Stomach (tissue), 9 donors: ENCODE measurements around the gene RNF175. TPM values are rescaled to one million over a fixed set of nuclear protein-coding genes. Genes with fewer than 3 reads are reported as not detected.

ENCODE experiments used
- DNase-seq, 2 donors: peaks; one replicate each; pipeline versions ENCODE4 v3.0.0 to v3.0.0-alpha.2; 2013 to 2019
- H3K27ac ChIP-seq, 5 donors: fragments of 200-600 bp in 4 of 5; sonication (generic) in 4 of 5; one replicate each; pipeline ENCODE4 v1.5.1; 2013 to 2019; ENCODE audit warnings: mild to moderate bottlenecking in 1 of 5, moderate library complexity in 1 of 5
- H3K27me3 ChIP-seq, 3 donors: fragments of 200-600 bp; sonication (generic); one replicate each; pipeline ENCODE4 v1.5.1; 2017 to 2019; ENCODE audit warnings: mixed run types in 1 of 3
- H3K36me3 ChIP-seq, 4 donors: fragments of 200-600 bp; sonication (generic); 1 replicate in 3 of 4; 2 replicates in 1 of 4; pipeline ENCODE4 v1.5.1; 2016 to 2019
- H3K4me1 ChIP-seq, 4 donors: fragments of 200-600 bp; sonication (generic); one replicate each; pipeline ENCODE4 v1.5.1; 2016 to 2019
- H3K4me3 ChIP-seq, 4 donors: fragments of 200-600 bp; sonication (generic) in 3 of 4; one replicate each; pipeline ENCODE4 v1.5.1; 2016 to 2019; ENCODE audit warnings: mild to moderate bottlenecking in 1 of 4
- H3K9me3 ChIP-seq, 4 donors: fragments of 200-600 bp; sonication (generic); one replicate each; pipeline ENCODE4 v1.5.1; 2016 to 2019
- EP300 ChIP-seq: sonication (generic); formaldehyde crosslinking; IDR thresholded peaks from one replicate; pipeline ENCODE4 v1.6.1; 2017; ENCODE audit warnings: antibody characterized with exemption
- POLR2A ChIP-seq, 4 donors: fragments of 450-650 bp; IDR thresholded peaks; one replicate each; pipeline ENCODE4 v1.6.1; 2016; ENCODE audit warnings: antibody characterized with exemption in 4 of 4, control low read depth in 2 of 4, mild to moderate bottlenecking in 1 of 4, moderate library complexity in 1 of 4
- POLR2AphosphoS5 ChIP-seq, 3 donors: sonication (generic); formaldehyde crosslinking; IDR thresholded peaks; one replicate each; pipeline ENCODE4 v1.6.1; 2016; ENCODE audit warnings: antibody characterized with exemption in 3 of 3
- WGBS, 5 donors: extraction: QIAGEN DNeasy Blood & Tissue Kit in 3 of 5; methylation state at CpG; one replicate each; pipeline versions ENCODE4 v1.1.5 to v1.1.7; 2013 to 2018; 5-methylcytosine and 5-hydroxymethylcytosine counted together
- intact Hi-C: fragments of 100-400 bp; cut with DNase I; formaldehyde crosslinking; loops from one replicate; pipeline ENCODE4 v1.15.1; 2023; ENCODE audit warnings: low total_unique reads
- polyA plus RNA-seq, 3 donors: library from polyadenylated mRNA; stranded (reverse); fragments of 200-250 nt; gene quantifications; one replicate each; pipeline ENCODE4 v1.2.3, GENCODE V29; 2013
- total RNA-seq, 5 donors: library from RNA; depleted of rRNA; stranded (reverse); fragments of >200 nt; gene quantifications; one replicate each; pipeline versions ENCODE4 v1.1.0 to v1.2.3, GENCODE V29; 2014 to 2016
- TF ChIP-seq, protein P1 (sequence below), 7 experiments: fragments of 450-650 bp in 4 of 7; fragments of 200-600 bp in 3 of 7; sonication (generic) in 3 of 7; IDR thresholded peaks; one replicate each; pipeline ENCODE4 v1.5.1; 2016 to 2019; ENCODE audit warnings: antibody characterized with exemption in 7 of 7, control low read depth in 2 of 7, mild to moderate bottlenecking in 1 of 7
- donor health status: healthy with polysubstance abuse.
- donor health status: Bipolar disorder and iron deficiency.
- donor health status: healthy.

The RNF175 gene
- total and polyA plus RNA-seq, 8 donors = 1.3 TPM; not detected in 7

DNA sequence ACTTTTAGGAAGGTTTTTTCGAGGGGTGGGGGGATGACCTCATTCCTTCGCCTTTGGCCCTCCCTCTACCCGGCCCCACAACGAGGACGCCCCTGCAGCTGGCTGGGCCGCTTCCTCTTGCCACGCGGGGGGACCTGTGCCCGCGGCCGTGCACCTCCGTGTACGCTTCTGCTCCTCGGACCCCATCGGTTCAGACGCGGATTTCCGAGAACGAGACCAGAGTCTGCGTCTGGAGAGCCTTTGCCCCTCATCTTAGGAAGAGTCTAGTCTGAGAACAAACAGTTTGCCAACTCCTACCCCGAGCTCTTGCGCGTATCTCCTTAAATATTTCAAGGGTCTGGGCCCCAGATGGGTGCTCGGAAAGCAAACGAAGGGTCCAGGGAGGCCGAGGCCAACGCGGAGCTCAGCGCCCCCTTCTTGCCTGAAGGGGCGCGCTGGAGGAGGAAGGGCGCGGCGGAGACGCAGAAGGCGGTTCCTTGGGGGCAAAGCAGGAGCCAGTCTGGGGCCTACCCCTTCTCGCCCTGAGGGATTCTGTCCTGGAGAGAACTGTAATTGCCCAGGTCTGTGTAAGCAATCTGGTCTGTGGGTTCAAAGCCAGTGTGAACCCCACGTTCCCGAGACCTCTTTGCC is 32.9 kb upstream of the RNF175 start:
- Histone ChIP-seq H3K4me1 (peaks cover 28 to 50% (median 41%) of the 10 kb centered on the region in 4 donors), H3K9me3 (no peaks in the 10 kb centered on the region), H3K36me3 (no peaks in the 10 kb centered on the region), H3K4me3 (peak overlapping the region; percentile 15 to 35 (median 22)), H3K27ac (no peak overlapping the region), H3K27me3 (peaks cover 23 to 96% (median 59%) of the 10 kb centered on the region in 3 donors)
- DNase-seq = no peak
- WGBS, 5 donors = 13 to 23% (median 18%) methylated on average over 34 to 39 of the region's 39 CpGs
- intact Hi-C loops = no loop called here
- TF ChIP-seq POLR2AphosphoS5 (IDR thresholded peaks at IDR 0.05) (no peak), EP300 (no peak), POLR2A (IDR thresholded peaks at IDR 0.05) (no peak)
- TF ChIP-seq, protein P1, sequence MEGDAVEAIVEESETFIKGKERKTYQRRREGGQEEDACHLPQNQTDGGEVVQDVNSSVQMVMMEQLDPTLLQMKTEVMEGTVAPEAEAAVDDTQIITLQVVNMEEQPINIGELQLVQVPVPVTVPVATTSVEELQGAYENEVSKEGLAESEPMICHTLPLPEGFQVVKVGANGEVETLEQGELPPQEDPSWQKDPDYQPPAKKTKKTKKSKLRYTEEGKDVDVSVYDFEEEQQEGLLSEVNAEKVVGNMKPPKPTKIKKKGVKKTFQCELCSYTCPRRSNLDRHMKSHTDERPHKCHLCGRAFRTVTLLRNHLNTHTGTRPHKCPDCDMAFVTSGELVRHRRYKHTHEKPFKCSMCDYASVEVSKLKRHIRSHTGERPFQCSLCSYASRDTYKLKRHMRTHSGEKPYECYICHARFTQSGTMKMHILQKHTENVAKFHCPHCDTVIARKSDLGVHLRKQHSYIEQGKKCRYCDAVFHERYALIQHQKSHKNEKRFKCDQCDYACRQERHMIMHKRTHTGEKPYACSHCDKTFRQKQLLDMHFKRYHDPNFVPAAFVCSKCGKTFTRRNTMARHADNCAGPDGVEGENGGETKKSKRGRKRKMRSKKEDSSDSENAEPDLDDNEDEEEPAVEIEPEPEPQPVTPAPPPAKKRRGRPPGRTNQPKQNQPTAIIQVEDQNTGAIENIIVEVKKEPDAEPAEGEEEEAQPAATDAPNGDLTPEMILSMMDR (IDR thresholded peaks at IDR 0.05) = no peak

DNA sequence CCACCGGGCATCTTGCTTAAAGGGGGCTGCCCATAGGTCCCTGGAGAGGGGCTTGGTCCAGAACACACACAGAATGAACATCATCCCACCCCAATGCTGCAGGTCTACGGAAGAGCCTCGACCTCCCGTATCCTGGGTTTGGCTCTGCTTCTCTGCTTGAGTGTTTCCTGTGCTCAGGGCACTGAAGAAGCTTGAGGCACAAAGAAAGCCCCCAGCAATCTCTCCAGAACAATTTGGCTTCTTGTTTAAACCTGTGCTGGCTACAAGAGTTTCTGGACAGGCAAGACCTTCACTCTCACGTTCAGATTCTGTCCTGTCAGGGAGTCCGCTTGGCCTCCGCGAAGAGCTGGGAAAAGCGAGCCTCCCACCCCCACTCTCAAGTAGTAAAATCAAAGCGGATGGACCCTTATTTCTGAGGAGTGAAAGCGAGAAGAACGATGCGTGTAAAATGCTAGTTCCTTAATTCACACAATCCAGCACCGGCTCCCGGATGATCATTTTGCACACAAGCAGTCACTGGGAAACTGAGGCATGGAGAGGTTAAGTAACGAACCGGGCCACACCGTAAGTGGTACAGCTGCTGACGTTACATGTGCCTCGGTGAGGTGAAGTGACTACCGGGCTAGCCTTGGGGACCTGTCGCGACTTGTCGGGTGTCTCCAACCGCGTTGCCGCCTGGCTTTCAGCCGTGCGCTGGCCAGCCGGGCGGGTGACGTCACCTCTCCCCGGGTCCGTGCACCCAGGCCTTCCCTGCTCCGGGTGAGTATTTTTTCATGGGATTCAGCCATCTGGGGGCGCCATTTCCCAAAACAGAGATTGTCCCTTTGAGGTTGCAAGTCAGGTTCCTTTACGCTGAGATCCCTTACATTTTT is 32.2 kb upstream of the RNF175 start:
- TF ChIP-seq, protein P1 (IDR thresholded peaks at IDR 0.05) = no peak
- TF ChIP-seq POLR2AphosphoS5 (IDR thresholded peaks at IDR 0.05) (no peak), POLR2A (IDR thresholded peaks at IDR 0.05) (no peak), EP300 (no peak)
- WGBS, 5 donors = 6 to 9% (median 8%) methylated on average over 37 of the region's 37 CpGs
- Histone ChIP-seq H3K4me3 (peak overlapping the region; percentile 15 to 35 (median 22)), H3K9me3 (no peaks in the 10 kb centered on the region), H3K36me3 (no peaks in the 10 kb centered on the region), H3K4me1 (peaks cover 28 to 50% (median 41%) of the 10 kb centered on the region in 4 donors), H3K27ac (no peak overlapping the region), H3K27me3 (peaks cover 23 to 97% (median 67%) of the 10 kb centered on the region in 3 donors)
- peak in 1 of 2 donors; percentile 86 for DNase-seq
- intact Hi-C loops = no loop called here

DNA sequence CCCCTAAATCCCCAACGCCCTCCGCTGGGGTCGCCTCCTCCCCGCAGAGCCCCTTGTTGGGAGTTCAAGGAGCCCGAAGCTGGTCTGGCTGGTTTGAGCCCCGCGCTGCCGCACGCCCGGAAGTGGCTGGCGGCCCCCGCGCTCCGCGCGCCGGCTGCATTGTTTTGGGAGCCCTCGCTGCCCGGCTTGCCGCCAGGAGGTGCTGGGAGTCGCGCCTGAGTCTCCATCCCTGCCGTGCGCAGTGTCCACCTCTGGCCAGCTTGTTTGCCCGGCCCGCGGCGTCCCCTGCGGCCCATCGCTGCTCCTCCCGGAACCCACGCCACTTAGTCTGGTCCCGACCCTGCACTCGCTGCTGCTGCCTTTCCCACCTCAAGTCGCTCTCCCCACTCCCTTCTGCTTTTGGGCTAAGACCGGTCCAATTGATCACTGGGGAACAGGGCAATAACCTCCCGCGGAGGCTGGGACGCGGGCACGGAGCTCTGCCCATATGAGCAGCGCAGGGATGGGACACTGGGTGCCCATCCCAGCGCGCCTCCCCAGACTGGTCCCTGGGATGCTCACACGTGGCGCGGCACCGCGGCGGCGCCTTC is 31.2 kb upstream of the RNF175 start:
- Histone ChIP-seq H3K4me1 (peaks cover 28 to 50% (median 41%) of the 10 kb centered on the region in 4 donors), H3K27me3 (peaks cover 23 to 99% (median 74%) of the 10 kb centered on the region in 3 donors), H3K27ac (no peak overlapping the region), H3K36me3 (no peaks in the 10 kb centered on the region), H3K9me3 (no peaks in the 10 kb centered on the region), H3K4me3 (peak overlapping the region; percentile 14 to 39 (median 30))
- TF ChIP-seq EP300 (no peak), POLR2AphosphoS5 (IDR thresholded peaks at IDR 0.05) (no peak), POLR2A (IDR thresholded peaks at IDR 0.05) (no peak)
- TF ChIP-seq, protein P1 (IDR thresholded peaks at IDR 0.05) = no peak
- DNase-seq = peak in 1 of 2 donors; percentile 73
- intact Hi-C loops = no loop called here
- WGBS, 5 donors = 2 to 6% (median 5%) methylated on average over 28 to 51 of the region's 51 CpGs

DNA sequence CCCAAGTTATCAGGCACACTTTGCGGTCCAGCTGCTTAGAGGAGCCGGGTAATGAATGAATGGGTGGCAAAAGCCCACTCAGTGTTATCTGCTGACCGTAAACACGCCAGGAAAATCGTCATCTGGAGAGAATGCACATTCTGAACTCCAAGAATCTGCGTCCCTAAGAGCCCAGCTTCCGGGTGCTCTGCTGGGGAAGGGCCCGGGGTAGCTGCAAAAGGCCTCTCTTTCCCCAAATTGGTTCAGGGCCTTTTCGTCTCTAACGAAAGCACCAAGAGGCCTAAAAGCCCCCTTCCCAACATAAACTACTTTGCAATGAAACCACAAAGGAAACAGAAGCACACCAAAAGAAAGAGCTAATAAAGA is 30.7 kb upstream of the RNF175 start:
- no peak for DNase-seq
- WGBS, 5 donors = 37 to 50% (median 40%) methylated on average over 10 of the region's 10 CpGs
- Histone ChIP-seq H3K9me3 (no peaks in the 10 kb centered on the region), H3K4me3 (peak overlapping the region in 2 of 4 donors; percentile 38 to 39), H3K36me3 (no peaks in the 10 kb centered on the region), H3K4me1 (peaks cover 28 to 50% (median 41%) of the 10 kb centered on the region in 4 donors), H3K27ac (no peak overlapping the region), H3K27me3 (peaks cover 23 to 99% (median 75%) of the 10 kb centered on the region in 3 donors)
- TF ChIP-seq POLR2A (IDR thresholded peaks at IDR 0.05) (no peak), POLR2AphosphoS5 (IDR thresholded peaks at IDR 0.05) (no peak), EP300 (no peak)
- TF ChIP-seq, protein P1 (IDR thresholded peaks at IDR 0.05) = no peak
- intact Hi-C loops = no loop called here
